ENCODE results near the gene NUP107. TPM values are rescaled to one million over a fixed set of nuclear protein-coding genes. Genes with fewer than 3 reads are reported as not detected.

NUP107 gene
- total RNA-seq, 6 experiments from 2014 or later = 35.0 to 49.9 (median 48.6) TPM

DNA sequence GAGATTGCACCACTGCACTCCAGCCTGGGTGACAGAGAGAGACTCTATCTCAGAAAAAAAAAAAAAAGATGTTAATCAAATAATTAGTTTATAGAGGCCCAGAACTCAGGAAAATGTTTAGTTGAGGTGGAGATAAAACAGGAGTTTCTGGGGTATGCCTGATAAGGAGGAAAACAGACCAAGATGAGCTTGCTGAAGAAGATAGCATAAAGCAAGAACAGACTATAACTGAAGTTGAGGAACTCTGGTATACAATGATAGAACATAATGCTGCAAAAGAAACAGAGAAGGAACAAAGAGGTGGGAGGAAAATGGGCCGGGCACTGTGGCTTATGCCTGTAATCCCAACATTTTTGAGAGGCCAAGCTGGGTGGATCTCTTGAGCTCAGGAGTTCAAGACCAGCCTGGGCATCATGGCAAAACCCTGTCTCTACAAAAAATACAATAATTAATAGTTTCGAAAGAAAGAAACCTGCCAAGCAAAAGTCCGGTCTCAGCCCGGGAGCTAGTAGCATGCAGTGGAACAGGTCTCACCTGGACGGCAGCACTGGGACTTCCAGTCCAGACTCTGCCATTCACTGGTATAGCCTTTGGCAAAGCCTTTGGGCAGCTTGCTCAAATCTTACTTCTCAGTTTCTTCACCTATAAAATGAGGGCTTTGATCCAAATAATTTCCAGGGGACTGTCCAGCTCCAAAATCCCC lies 84.6 kb downstream of the NUP107 start:
- no peaks in the 10 kb centered on the region; the same call in 1 of the 2 replicates for H3K27me3 Mint-ChIP-seq (ENCODE audit: insufficient read depth)
- no peak overlapping the region for H3K27ac Mint-ChIP-seq
- no peak for DNase-seq
- TF ChIP-seq, protein P1, sequence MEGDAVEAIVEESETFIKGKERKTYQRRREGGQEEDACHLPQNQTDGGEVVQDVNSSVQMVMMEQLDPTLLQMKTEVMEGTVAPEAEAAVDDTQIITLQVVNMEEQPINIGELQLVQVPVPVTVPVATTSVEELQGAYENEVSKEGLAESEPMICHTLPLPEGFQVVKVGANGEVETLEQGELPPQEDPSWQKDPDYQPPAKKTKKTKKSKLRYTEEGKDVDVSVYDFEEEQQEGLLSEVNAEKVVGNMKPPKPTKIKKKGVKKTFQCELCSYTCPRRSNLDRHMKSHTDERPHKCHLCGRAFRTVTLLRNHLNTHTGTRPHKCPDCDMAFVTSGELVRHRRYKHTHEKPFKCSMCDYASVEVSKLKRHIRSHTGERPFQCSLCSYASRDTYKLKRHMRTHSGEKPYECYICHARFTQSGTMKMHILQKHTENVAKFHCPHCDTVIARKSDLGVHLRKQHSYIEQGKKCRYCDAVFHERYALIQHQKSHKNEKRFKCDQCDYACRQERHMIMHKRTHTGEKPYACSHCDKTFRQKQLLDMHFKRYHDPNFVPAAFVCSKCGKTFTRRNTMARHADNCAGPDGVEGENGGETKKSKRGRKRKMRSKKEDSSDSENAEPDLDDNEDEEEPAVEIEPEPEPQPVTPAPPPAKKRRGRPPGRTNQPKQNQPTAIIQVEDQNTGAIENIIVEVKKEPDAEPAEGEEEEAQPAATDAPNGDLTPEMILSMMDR (IDR thresholded peaks at IDR 0.05) = no peak
- no peak overlapping the region for H3K4me3 Mint-ChIP-seq
- no peaks in the 10 kb centered on the region for H3K36me3 Mint-ChIP-seq (ENCODE audit: low read depth)
- no peaks in the 10 kb centered on the region for H3K9me3 Mint-ChIP-seq
- H3K4me1 Mint-ChIP-seq (ENCODE audit: low read depth) = no peaks in the 10 kb centered on the region; the same call in none of the 2 replicates

DNA sequence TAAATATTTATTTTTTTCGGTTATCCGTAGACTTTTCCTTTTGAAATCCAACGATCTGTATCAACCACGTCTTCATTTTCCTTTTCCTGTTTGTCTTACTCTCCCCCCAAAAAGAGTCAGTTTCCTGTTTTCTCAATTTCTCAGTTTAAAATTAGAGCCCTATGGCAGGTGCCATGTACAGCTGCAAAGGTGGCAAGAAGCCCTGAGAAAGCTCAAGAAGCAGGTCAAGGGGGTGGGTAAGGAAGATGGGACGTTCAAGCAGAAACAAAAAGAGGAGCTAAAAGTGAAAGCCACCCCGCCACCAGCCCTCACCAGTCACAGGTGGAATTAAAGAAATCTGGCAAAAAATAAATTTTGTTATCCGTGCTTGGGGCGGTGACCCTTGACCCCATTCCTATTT lies 85.9 kb downstream of the NUP107 start:
- no peak overlapping the region for H3K27ac Mint-ChIP-seq
- TF ChIP-seq, protein P1 (IDR thresholded peaks at IDR 0.05) = no peak

DNA sequence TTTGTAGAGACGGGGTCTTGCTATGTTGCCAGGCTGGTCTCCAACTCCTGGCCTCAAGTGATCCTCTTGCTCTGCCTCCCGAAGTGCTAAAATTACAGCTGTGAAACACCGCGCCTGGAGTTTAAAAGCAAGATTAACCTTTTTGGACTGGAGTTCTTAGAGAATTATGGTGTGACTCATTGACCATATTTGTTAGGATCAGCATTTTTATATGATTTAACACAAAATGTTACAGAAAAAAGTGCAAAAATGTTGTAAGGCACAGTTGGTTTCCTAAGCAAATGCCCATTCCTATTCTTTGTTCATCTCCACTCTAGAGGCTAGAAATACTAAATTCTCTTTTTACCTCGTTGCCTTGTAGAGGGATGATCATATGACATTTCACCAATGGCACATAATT lies 86.8 kb downstream of the NUP107 start:
- Mint-ChIP-seq H3K27ac (no peak overlapping the region), H3K27me3 (ENCODE audit: insufficient read depth) (no peaks in the 10 kb centered on the region; the same call in 1 of the 2 replicates), H3K4me3 (no peak overlapping the region), H3K9me3 (no peaks in the 10 kb centered on the region), H3K4me1 (ENCODE audit: low read depth) (no peaks in the 10 kb centered on the region; the same call in 1 of the 2 replicates), H3K36me3 (ENCODE audit: low read depth) (no peaks in the 10 kb centered on the region)
- TF ChIP-seq, protein P1 (IDR thresholded peaks at IDR 0.05) = no peak
- no peak for DNase-seq

More for the DNA sequence above, 85.9 kb downstream of the NUP107 start:
- no peaks in the 10 kb centered on the region for H3K36me3 Mint-ChIP-seq (ENCODE audit: low read depth)
- H3K27me3 Mint-ChIP-seq (ENCODE audit: insufficient read depth) = no peaks in the 10 kb centered on the region; the same call in 1 of the 2 replicates
- H3K4me1 Mint-ChIP-seq (ENCODE audit: low read depth) = no peaks in the 10 kb centered on the region; the same call in none of the 2 replicates
- H3K4me3 Mint-ChIP-seq = no peak overlapping the region
- no peaks in the 10 kb centered on the region for H3K9me3 Mint-ChIP-seq
- no peak for DNase-seq

DNA sequence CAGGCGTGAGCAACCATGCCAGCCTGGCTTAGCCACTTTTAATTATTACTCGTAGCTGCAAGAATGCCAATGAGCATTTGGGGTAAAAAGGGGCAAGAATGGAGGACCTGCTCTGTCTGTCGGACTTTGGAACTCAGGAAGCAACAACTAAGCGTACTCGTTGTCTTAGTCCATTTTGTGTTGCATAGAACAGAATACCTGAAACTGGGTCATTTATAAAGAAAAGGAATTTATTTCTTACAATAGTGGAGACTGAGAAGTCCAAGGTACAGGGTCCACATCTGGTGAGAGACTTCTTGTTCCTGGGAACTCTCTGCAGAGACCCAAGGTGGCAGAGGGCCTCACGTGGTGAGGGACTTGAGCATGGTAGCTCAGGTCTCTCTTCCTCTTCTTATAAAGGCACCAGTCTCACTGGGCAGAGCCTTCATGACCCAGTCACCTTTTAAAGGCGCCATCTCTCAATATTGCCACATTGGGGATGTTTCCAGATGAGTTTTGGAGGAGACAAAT lies 88.4 kb downstream of the NUP107 start:
- Mint-ChIP-seq H3K9me3 (no peaks in the 10 kb centered on the region), H3K36me3 (ENCODE audit: low read depth) (no peaks in the 10 kb centered on the region), H3K4me1 (ENCODE audit: low read depth) (no peaks in the 10 kb centered on the region; the same call in 1 of the 2 replicates), H3K27ac (no peak overlapping the region), H3K27me3 (ENCODE audit: insufficient read depth) (no peaks in the 10 kb centered on the region; the same call in 1 of the 2 replicates), H3K4me3 (no peak overlapping the region)
- no peak for DNase-seq
- TF ChIP-seq, protein P1 (IDR thresholded peaks at IDR 0.05) = no peak

DNA sequence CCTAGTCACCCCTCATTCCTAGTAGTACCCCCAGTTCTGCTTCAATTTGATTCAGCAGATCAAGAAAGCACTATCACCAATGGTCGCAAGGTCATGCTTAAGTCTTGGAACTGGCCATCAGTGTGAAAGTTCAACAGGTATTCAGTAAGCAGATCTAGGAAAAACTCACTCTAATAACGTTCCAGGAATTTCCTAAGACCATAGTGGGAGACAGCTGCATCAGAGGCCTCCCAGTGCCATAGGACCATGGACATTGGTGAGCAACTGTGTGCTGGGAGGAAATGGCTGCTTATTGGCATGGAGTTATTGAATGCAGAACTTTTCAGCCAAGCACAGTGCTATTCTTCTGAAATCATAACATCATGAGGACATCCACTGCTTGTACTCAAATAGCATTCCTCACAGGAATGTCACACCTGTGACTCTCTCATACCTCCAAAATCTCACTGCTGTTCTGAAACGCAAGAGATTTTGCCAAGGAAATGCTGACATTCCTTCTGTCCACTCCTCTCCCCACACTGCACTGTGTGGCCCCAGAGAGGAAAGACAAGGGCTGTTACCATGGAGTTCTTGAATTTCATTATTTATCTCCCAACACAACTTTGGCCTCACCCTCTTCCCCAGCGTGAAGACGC lies 90.3 kb downstream of the NUP107 start:
- no peak for DNase-seq
- H3K9me3 Mint-ChIP-seq = no peaks in the 10 kb centered on the region
- no peak overlapping the region for H3K4me3 Mint-ChIP-seq
- H3K36me3 Mint-ChIP-seq (ENCODE audit: low read depth) = no peaks in the 10 kb centered on the region
- no peak overlapping the region for H3K27ac Mint-ChIP-seq
- H3K4me1 Mint-ChIP-seq (ENCODE audit: low read depth) = no peaks in the 10 kb centered on the region; the same call in 1 of the 2 replicates
- TF ChIP-seq, protein P1 (IDR thresholded peaks at IDR 0.05) = no peak
- H3K27me3 Mint-ChIP-seq (ENCODE audit: insufficient read depth) = peaks cover 2% of the 10 kb centered on the region; the same call in 1 of the 2 replicates

Data from HFFc6 (cell line).